GM23338 (cell line): ENCODE data around the gene KIF17.

ENCODE experiments used
- EZH2 ChIP-seq: fragments of 200-600 bp; sonication (generic); IDR thresholded peaks from one replicate; pipeline ENCODE4 v1.8.0; 2017; ENCODE audit warnings: antibody characterized with exemption, mild to moderate bottlenecking, low read depth; ENCODE audit not compliant: unreplicated experiment
- NANOG ChIP-seq: IDR thresholded peaks from 2 replicates; pipeline ENCODE4 v1.6.1; 2016; ENCODE audit warnings: antibody characterized with exemption, borderline replicate concordance
- POLR2AphosphoS5 ChIP-seq: IDR thresholded peaks from 2 replicates; pipeline ENCODE4 v1.6.1; 2016; ENCODE audit warnings: antibody characterized with exemption, low read depth
- TF ChIP-seq, protein P1 (sequence below), 2 experiments: fragments of 200-600 bp in 1 of 2; sonication (generic) in 1 of 2; conservative IDR thresholded peaks; 2 replicates each; pipeline versions ENCODE4 v1.5.1 to v1.6.1; 2016 to 2017; ENCODE audit warnings: antibody characterized with exemption in 2 of 2, low read depth in 2 of 2, mild to moderate bottlenecking in 2 of 2, moderate library complexity in 1 of 2

DNA sequence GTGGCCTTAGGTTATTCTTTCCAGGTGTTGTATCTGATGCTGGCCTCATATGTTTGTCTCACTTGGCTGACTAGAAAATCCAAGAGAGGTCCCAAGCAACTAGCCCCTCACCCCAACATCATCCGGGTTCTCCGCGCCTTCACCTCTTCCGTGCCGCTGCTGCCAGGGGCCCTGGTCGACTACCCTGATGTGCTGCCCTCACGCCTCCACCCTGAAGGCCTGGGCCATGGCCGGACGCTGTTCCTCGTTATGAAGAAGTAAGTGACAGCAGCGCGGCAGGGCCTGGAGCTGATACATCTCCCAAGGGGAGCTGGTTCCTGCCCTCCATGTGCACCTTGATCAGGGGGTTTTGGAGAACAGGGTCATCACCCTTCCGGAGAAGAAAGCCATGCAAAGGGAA is 73.4 kb downstream of the KIF17 start:
- TF ChIP-seq, protein P1, sequence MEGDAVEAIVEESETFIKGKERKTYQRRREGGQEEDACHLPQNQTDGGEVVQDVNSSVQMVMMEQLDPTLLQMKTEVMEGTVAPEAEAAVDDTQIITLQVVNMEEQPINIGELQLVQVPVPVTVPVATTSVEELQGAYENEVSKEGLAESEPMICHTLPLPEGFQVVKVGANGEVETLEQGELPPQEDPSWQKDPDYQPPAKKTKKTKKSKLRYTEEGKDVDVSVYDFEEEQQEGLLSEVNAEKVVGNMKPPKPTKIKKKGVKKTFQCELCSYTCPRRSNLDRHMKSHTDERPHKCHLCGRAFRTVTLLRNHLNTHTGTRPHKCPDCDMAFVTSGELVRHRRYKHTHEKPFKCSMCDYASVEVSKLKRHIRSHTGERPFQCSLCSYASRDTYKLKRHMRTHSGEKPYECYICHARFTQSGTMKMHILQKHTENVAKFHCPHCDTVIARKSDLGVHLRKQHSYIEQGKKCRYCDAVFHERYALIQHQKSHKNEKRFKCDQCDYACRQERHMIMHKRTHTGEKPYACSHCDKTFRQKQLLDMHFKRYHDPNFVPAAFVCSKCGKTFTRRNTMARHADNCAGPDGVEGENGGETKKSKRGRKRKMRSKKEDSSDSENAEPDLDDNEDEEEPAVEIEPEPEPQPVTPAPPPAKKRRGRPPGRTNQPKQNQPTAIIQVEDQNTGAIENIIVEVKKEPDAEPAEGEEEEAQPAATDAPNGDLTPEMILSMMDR (conservative IDR thresholded peaks at IDR 0.05; ENCODE audit: low read depth in 2 of 2), result no peak
- TF ChIP-seq EZH2, result no peak
- no peak for TF ChIP-seq NANOG
- no peak for TF ChIP-seq POLR2AphosphoS5
